ENCODE measurements around the gene BFSP2.

BFSP2 gene

GRCh38 chr3:133447750-133448477 lies 48.1 kb downstream of the BFSP2 start:
- TF ChIP-seq CTCF (IDR thresholded peaks at IDR 0.05; ENCODE audit: low read depth, low read length): no peak
- no peak for DNase-seq (ENCODE audit: extremely low read depth, low read depth)

GRCh38 chr3:133448478-133449122 lies 48.7 kb downstream of the BFSP2 start:
- DNase-seq (ENCODE audit: extremely low read depth, low read depth): no peak
- no peak for TF ChIP-seq CTCF (IDR thresholded peaks at IDR 0.05; ENCODE audit: low read depth, low read length)

GRCh38 chr3:133451309-133451708 lies 51.5 kb downstream of the BFSP2 start:
- DNase-seq (ENCODE audit: extremely low read depth, low read depth): no peak
- no peak for TF ChIP-seq CTCF (IDR thresholded peaks at IDR 0.05; ENCODE audit: low read depth, low read length)

GRCh38 chr3:133452641-133453319 lies 52.9 kb downstream of the BFSP2 start:
- TF ChIP-seq CTCF (IDR thresholded peaks at IDR 0.05; ENCODE audit: low read depth, low read length): no peak
- DNase-seq (ENCODE audit: extremely low read depth, low read depth): no peak

- no peak for TF ChIP-seq CTCF (IDR thresholded peaks at IDR 0.05; ENCODE audit: low read depth, low read length)
Observed at GRCh38 chr3:133453383-133453782, 53.5 kb downstream of the BFSP2 start.

GRCh38 chr3:133455281-133455680 lies 55.4 kb downstream of the BFSP2 start:
- TF ChIP-seq CTCF (IDR thresholded peaks at IDR 0.05; ENCODE audit: low read depth, low read length): no peak
- DNase-seq (ENCODE audit: extremely low read depth, low read depth): no peak

More at GRCh38 chr3:133453383-133453782, 53.5 kb downstream of the BFSP2 start:
- no peak for DNase-seq (ENCODE audit: extremely low read depth, low read depth)

- DNase-seq (ENCODE audit: extremely low read depth, low read depth): no peak
- TF ChIP-seq CTCF (IDR thresholded peaks at IDR 0.05; ENCODE audit: low read depth, low read length): no peak
Observed at GRCh38 chr3:133455960-133456359, 56.1 kb downstream of the BFSP2 start.

All from AG09319 (cell line).